ENCODE measurements around the gene SLC24A3.

- TF ChIP-seq CTCF (IDR thresholded peaks at IDR 0.05) (no peak), REST (IDR thresholded peaks at IDR 0.05; ENCODE audit: insufficient read depth in 1 of 2, low read depth in 2 of 2, low read length in 1 of 2) (no peak)
These were observed 317.6 kb downstream of the SLC24A3 start for GRCh38 chr20:19530006-19530405.

Data from Panc1 (cell line).